ENCODE results near the gene AQP3. TPM values are rescaled to one million over a fixed set of nuclear protein-coding genes. Genes with fewer than 3 reads are reported as not detected.

AQP3 gene
- total and polyA plus RNA-seq, 2 experiments from 2014 or later: 0.29 TPM; not detected in 1

- Histone ChIP-seq H3K9me2 (ENCODE audit: insufficient read depth) (no peaks in the 10 kb centered on the region), H3K9ac (no peak overlapping the region), H3K4me1 (ENCODE audit: insufficient read depth) (no peaks in the 10 kb centered on the region), H2AFZ (no peak overlapping the region), H3K27ac (no peak overlapping the region), H3K9me3 (ENCODE audit: low read depth) (no peaks in the 10 kb centered on the region), H3K27me3 (replicated peaks; ENCODE audit: insufficient read depth) (no peaks in the 10 kb centered on the region), H3K4me2 (ENCODE audit: unreplicated experiment) (no peak overlapping the region), H3K79me2 (ENCODE audit: insufficient read depth) (no peaks in the 10 kb centered on the region), H3K36me3 (ENCODE audit: low read depth) (no peaks in the 10 kb centered on the region), H3K4me3 (no peak overlapping the region), H3F3A (ENCODE audit: insufficient read depth) (no peaks in the 10 kb centered on the region), H4K20me1 (ENCODE audit: insufficient read depth) (no peaks in the 10 kb centered on the region)
- no peak for DNase-seq
- WGBS, 2 experiments (ENCODE audit: low coverage in 1 of 2, low lambda C conversion rate in 2 of 2, missing lambda C conversion rate in 2 of 2): 88 to 89% methylated on average over 6 of the region's 6 CpGs
- in situ Hi-C loops (cut with MboI): no loop called here
- TF ChIP-seq EZH2 (IDR thresholded peaks at IDR 0.05; ENCODE audit: insufficient read depth, poor library complexity, severe bottlenecking): no peak
- no peak for TF ChIP-seq EZH2phosphoT487 (IDR thresholded peaks at IDR 0.05; ENCODE audit: insufficient read depth, low read depth)
Measured at GRCh38 chr9:33480976-33481375, 33.6 kb upstream of the AQP3 start.

GRCh38 chr9:33480106-33480505, 32.7 kb upstream of the AQP3 start:
- no peak for TF ChIP-seq EZH2 (IDR thresholded peaks at IDR 0.05; ENCODE audit: insufficient read depth, poor library complexity, severe bottlenecking)
- no peak for TF ChIP-seq EZH2phosphoT487 (IDR thresholded peaks at IDR 0.05; ENCODE audit: insufficient read depth, low read depth)
- Histone ChIP-seq H3K27ac (no peak overlapping the region), H3K4me1 (ENCODE audit: insufficient read depth) (no peaks in the 10 kb centered on the region), H3K36me3 (ENCODE audit: low read depth) (no peaks in the 10 kb centered on the region), H3K9me2 (ENCODE audit: insufficient read depth) (no peaks in the 10 kb centered on the region), H4K20me1 (ENCODE audit: insufficient read depth) (no peaks in the 10 kb centered on the region), H3K4me2 (ENCODE audit: unreplicated experiment) (no peak overlapping the region), H3F3A (ENCODE audit: insufficient read depth) (no peaks in the 10 kb centered on the region), H3K9me3 (ENCODE audit: low read depth) (no peaks in the 10 kb centered on the region), H3K27me3 (replicated peaks; ENCODE audit: insufficient read depth) (no peaks in the 10 kb centered on the region), H3K79me2 (ENCODE audit: insufficient read depth) (no peaks in the 10 kb centered on the region), H3K4me3 (no peak overlapping the region), H3K9ac (no peak overlapping the region), H2AFZ (no peak overlapping the region)
- in situ Hi-C loops (cut with MboI): no loop called here
- no peak for DNase-seq
- WGBS, 2 experiments (ENCODE audit: low coverage in 1 of 2, low lambda C conversion rate in 2 of 2, missing lambda C conversion rate in 2 of 2): 75 to 82% methylated on average over 2 of the region's 2 CpGs

GRCh38 chr9:33476503-33476902, 29.1 kb upstream of the AQP3 start:
- in situ Hi-C loops (cut with MboI): no loop called here
- H4K20me1 ChIP-seq (ENCODE audit: insufficient read depth): no peaks in the 10 kb centered on the region

GRCh38 chr9:33475357-33475756, 28.0 kb upstream of the AQP3 start:
- Histone ChIP-seq H3K27ac (no peak overlapping the region), H3K79me2 (ENCODE audit: insufficient read depth) (peaks cover 38% of the 10 kb centered on the region), H3K4me2 (ENCODE audit: unreplicated experiment) (no peak overlapping the region), H3K27me3 (replicated peaks; ENCODE audit: insufficient read depth) (no peaks in the 10 kb centered on the region), H3K9me2 (ENCODE audit: insufficient read depth) (no peaks in the 10 kb centered on the region), H3K4me1 (ENCODE audit: insufficient read depth) (peaks cover 18% of the 10 kb centered on the region; the same call in 1 of the 2 replicates), H3K9ac (no peak overlapping the region), H3K9me3 (ENCODE audit: low read depth) (no peaks in the 10 kb centered on the region), H3F3A (ENCODE audit: insufficient read depth) (no peaks in the 10 kb centered on the region), H4K20me1 (ENCODE audit: insufficient read depth) (no peaks in the 10 kb centered on the region), H3K36me3 (ENCODE audit: low read depth) (peaks cover 3% of the 10 kb centered on the region; the same call in 1 of the 2 replicates), H3K4me3 (no peak overlapping the region), H2AFZ (no peak overlapping the region)
- DNase-seq: no peak
- WGBS, 2 experiments (ENCODE audit: low coverage in 1 of 2, low lambda C conversion rate in 2 of 2, missing lambda C conversion rate in 2 of 2): 63 to 73% methylated on average over 1 of the region's 1 CpG
- in situ Hi-C loops (cut with MboI): no loop called here
- TF ChIP-seq EZH2 (IDR thresholded peaks at IDR 0.05; ENCODE audit: insufficient read depth, poor library complexity, severe bottlenecking) (no peak), EZH2phosphoT487 (IDR thresholded peaks at IDR 0.05; ENCODE audit: insufficient read depth, low read depth) (no peak)

More at GRCh38 chr9:33476503-33476902, 29.1 kb upstream of the AQP3 start:
- no peak overlapping the region for H3K4me3 ChIP-seq
- peaks cover 27% of the 10 kb centered on the region for H3K79me2 ChIP-seq (ENCODE audit: insufficient read depth)
- 98% methylated on average over 10 of the region's 10 CpGs for WGBS, 2 experiments (ENCODE audit: low coverage in 1 of 2, low lambda C conversion rate in 2 of 2, missing lambda C conversion rate in 2 of 2)
- peaks cover 16% of the 10 kb centered on the region; the same call in 1 of the 2 replicates for H3K4me1 ChIP-seq (ENCODE audit: insufficient read depth)
- H3K9me2 ChIP-seq (ENCODE audit: insufficient read depth): no peaks in the 10 kb centered on the region
- no peak for DNase-seq
- H3K36me3 ChIP-seq (ENCODE audit: low read depth): no peaks in the 10 kb centered on the region; the same call in 1 of the 2 replicates
- H3K4me2 ChIP-seq (ENCODE audit: unreplicated experiment): no peak overlapping the region
- H2AFZ ChIP-seq: no peak overlapping the region
- no peak overlapping the region for H3K27ac ChIP-seq
- TF ChIP-seq EZH2phosphoT487 (IDR thresholded peaks at IDR 0.05; ENCODE audit: insufficient read depth, low read depth): no peak
- TF ChIP-seq EZH2 (IDR thresholded peaks at IDR 0.05; ENCODE audit: insufficient read depth, poor library complexity, severe bottlenecking): no peak
- H3K9ac ChIP-seq: no peak overlapping the region
- H3K27me3 ChIP-seq (replicated peaks; ENCODE audit: insufficient read depth): no peaks in the 10 kb centered on the region
- no peaks in the 10 kb centered on the region for H3F3A ChIP-seq (ENCODE audit: insufficient read depth)
- no peaks in the 10 kb centered on the region for H3K9me3 ChIP-seq (ENCODE audit: low read depth)

All from GM23248 (cell line).